LNCAP (cell line): ENCODE results near the gene ZBTB44.

Experiments used
- TF ChIP-seq, protein P1 (sequence below): fragments of 450-650 bp; IDR thresholded peaks from 2 replicates; pipeline ENCODE4 v1.5.1; 2017; ENCODE audit warnings: mild to moderate bottlenecking

Gene ZBTB44

DNA sequence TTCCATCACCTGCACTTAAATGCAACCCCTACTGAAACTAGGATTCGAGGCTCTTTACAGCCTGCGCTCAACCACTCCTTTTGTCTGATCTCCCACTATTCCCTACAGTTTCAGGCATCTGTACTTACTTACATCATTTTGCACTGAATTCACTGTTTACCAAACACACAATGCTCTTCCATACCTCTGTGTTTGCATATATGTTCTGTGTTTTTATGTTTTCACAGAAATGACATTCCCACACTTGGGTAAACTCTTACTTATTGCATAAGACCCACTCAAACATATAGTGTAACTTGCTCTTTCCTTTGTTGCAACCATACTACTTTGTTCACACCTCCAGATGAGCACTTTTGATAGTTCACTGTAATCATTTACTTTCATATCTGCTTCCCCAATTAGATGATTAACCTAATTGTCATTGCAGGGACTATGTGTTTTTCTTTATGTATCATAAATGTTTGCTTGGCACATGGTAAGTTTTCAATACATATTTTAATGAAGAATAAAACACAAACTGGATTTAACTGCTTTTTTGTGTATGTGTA is 54.6 kb downstream of the ZBTB44 start:
- TF ChIP-seq, protein P1, sequence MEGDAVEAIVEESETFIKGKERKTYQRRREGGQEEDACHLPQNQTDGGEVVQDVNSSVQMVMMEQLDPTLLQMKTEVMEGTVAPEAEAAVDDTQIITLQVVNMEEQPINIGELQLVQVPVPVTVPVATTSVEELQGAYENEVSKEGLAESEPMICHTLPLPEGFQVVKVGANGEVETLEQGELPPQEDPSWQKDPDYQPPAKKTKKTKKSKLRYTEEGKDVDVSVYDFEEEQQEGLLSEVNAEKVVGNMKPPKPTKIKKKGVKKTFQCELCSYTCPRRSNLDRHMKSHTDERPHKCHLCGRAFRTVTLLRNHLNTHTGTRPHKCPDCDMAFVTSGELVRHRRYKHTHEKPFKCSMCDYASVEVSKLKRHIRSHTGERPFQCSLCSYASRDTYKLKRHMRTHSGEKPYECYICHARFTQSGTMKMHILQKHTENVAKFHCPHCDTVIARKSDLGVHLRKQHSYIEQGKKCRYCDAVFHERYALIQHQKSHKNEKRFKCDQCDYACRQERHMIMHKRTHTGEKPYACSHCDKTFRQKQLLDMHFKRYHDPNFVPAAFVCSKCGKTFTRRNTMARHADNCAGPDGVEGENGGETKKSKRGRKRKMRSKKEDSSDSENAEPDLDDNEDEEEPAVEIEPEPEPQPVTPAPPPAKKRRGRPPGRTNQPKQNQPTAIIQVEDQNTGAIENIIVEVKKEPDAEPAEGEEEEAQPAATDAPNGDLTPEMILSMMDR = no peak

GRCh38 chr11:130249371-130249770 is 65.3 kb downstream of the ZBTB44 start:
- TF ChIP-seq, protein P1 = no peak

- TF ChIP-seq, protein P1 = no peak
These were observed 67.4 kb downstream of the ZBTB44 start for GRCh38 chr11:130247319-130247718.

GRCh38 chr11:130246738-130247137 is 68.0 kb downstream of the ZBTB44 start:
- TF ChIP-seq, protein P1 = no peak

DNA sequence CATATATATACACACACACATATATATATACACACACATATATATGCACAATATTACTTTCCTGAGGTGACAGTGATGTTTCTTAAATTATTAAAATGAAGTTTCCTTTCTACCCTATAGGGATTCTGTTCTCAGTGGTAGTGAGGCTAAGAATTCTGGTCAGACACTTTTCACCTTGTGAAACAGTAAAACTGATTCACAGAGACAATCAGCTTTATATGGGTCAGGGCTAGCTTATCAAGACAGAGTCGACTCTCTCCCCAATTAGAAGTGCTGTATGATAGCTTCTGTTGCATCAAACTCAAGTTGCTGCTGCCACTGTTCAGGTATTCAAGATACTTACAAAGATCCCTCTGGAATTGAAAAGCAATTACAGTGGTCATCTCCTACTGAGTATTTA is 68.4 kb downstream of the ZBTB44 start:
- TF ChIP-seq, protein P1 = no peak

DNA sequence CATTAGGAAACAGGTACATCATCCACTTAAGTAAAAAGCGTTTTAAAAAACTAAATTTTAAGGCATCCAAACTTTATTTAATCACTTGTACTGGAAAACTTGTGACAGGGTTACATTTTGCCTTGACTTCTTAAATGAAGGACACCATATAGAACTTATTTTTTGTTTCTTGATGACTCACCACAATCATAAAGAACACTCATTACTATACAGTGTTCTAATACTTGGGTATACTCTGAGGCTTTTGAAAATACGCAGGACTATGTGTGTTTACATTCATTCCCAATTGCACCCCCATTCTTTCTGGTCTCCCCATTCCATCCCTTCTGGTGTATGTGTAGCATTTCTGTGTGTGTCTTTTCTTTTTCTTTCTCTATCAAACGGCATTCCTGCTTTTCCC is 69.9 kb downstream of the ZBTB44 start:
- TF ChIP-seq, protein P1 = no peak

DNA sequence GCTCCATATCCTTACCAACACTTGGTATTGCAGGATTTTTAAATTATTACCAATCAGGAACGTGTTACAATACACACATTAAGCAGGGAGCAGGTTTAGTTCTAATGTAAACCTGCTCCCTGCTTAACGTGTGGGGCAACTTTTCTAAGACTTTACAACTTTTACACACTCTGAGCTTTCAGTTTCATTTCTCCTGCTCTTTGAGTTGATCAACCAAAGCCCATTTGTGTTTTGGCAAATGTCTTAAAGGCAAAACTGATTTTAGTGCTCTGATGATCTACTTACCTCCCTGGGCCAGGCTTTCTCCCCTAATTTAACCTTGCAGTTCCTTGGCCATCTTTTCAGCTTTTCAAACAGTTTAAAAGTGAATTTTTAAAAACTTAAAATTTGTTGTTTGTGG is 70.9 kb downstream of the ZBTB44 start:
- TF ChIP-seq, protein P1 = no peak

DNA sequence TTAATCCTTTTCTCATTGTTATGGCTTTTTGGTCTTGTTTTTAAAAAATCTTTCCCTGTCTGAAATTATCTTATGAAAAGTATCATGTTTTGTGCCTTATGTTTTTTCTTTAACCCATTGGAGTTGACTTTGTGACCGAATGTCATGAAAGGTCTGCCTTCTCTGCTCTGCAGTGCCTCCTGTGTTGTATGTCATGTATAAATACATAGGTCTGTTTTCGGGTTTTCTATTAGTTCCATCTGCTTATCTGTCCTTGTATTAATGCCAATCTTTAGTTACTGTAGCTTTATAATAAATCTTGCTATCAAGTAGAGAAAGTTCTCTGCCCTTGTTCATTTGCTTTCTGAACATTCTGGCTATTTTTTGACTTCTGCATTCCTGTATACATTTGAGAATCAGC is 73.0 kb downstream of the ZBTB44 start:
- TF ChIP-seq, protein P1 = peak; percentile 48
